ENCODE data around the gene CNNM4.

The CNNM4 gene

DNA sequence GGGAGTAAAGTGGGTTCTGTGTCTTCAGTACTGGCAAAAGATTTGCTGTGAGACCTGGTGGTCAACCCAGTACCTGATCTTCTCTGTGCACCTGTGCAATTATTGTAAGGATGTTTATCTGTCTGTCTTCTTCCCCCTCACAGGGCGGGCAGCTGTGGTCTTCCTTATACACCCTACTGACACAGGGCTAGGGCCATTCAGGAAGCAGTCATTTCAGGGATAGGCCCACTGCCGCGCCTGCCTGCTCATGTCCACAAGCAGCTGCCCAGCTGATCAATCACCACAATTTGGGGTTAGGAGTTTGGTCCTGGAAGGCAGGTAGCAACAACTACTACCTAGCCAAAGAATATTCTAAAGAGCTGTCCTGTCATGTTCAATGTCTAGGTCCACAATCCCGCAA is 1.2 kb upstream of the CNNM4 start:
- no peak for DNase-seq

DNA sequence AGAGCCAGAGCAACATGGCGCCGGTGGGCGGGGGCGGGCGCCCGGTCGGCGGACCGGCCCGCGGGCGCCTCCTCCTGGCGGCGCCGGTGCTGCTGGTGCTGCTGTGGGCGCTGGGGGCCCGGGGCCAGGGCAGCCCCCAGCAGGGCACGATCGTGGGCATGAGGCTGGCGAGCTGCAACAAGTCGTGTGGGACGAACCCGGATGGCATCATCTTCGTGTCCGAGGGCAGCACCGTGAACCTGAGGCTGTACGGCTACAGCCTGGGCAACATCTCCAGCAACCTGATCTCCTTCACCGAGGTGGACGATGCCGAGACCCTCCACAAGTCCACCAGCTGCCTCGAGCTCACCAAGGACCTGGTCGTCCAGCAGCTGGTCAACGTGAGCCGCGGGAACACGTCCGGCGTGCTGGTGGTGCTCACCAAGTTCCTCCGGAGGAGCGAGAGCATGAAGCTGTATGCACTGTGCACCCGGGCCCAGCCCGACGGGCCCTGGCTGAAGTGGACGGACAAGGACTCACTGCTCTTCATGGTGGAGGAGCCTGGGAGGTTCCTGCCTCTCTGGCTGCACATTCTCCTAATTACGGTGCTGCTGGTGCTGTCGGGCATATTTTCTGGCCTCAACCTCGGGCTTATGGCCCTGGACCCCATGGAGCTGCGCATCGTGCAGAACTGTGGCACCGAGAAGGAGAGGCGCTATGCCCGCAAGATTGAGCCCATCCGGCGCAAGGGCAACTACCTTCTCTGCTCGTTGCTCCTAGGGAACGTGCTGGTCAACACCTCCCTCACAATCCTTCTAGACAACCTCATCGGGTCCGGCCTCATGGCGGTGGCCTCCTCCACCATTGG is 507 bp downstream of the CNNM4 start:
- no peak for DNase-seq

DNA sequence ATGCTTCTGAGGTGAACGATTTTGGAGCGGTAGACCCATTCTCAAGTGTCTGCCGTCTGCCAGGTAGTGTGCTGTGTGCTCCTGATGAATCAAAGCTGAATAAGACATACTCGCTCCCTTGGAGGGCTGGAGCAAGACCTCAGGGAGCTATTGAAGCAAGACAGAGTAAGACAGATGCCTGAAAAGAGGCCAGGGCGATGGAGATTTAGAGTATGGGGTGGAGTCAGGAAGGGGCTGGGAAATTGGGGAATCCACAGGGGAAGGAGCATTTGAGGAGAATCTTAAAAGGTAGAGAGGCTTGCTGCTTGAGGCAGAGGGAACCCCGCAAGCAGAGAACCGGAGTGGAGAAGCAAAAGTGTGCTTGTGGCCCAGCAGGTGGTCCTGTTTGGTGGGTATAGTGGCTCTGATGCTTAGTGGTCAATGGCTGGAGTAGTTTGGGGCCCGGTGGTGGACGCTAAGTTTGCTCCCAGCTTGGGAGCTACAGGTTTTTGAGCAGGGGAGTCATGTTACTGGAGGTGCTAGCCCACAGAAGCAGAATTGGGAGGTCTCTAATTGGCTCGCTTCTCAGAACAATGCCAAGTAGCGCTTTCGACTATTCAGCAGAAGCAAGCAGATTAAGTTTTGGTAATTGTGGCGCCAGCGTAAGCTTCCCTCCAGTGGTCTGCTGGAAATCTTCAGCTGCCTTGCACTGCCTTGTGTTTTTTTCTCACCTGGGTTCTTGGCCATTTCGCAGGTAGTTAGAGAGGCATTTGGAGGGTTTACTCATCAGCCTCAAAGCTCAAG is 2.0 kb downstream of the CNNM4 start:
- no peak for DNase-seq

DNA sequence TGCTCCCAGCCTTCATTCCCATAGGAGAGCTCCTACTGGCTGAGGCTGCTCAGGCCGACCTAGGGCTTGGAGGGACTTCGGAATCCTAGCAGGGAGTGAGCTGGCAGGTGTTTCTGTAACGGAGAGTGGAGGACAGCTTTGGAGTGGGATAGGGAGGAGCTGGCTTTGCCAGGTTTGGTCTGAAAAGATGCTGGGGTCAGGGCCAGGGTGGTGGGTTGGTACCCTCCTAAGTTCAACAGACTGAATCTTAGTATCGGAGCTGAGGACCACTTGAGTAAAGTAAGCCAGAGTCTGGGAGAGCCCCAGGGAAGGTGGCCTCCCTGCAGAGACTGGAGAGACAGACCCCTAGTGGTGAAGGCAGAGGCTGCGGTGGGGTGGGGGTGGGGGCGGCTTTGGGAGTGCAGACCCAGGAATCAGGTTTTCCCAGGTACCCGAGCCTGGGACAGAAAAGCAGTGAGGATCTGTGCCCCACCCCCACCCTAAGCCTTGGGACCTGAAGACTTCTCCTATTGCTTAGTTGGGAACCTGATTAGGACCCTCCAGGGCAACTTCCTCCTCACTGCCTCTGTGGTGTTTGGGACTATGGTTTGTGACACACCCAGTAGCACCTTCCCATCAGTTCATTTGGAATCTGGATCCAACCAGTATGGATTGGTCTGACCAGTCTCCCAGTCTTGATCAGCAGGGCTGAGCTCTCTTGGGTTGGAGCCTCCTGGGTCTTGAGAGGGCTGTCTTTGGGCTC is 3.0 kb downstream of the CNNM4 start:
- no peak for DNase-seq

DNA sequence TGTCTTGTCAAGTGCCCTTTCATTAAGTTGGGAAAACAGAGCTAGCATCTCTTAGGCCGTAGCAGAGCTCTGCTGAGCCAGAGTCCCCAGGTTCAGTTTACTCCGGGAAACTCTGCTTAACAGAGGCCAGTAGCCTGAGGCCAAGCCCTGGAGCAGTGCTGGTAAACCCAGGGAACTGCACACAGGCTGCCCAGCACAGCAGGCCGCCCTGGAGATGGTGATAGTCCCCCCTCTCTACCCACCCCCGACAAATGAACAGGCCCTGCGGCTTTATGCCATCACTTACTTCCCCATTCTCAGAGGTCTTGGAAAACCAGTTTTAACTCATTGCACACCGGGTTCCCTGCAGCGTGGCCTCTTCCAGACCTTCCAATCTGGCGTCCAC is 3.5 kb downstream of the CNNM4 start:
- DNase-seq: no peak

DNA sequence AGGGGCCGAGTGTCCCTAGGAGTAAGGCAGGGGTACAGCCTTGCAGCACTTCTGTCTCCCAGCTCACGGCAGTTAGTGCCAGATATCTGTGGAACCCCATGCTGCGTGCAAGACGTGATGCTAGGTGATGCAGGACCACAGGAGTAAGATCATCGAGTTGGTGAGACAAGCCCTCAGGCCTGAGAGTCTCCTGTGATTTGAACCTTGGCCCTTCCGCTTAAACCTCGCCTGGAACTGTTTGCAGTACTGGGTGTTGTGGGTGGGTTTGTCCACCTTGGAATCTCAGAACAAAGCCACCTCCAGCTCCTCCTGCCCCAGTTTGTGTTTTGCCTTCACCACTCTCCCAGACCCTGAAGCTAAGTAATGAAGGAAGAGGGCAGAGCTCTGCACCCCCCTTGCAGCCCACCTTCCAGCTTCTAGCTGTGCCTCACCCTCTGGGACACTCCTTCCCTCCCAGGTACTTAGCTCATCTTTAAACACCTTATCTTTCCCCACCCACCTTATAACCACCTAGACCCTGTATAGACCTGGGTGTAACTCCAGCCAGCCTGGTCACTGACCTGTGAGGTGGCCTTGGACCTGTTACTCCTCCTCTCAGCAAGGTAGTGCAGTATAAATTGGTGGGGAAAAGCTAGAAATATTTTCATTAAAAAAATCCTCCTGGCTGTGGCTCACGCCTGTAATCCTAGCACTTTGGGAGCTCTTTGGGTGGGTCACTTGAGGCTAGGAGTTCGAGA is 6.6 kb downstream of the CNNM4 start:
- DNase-seq: no peak

DNA sequence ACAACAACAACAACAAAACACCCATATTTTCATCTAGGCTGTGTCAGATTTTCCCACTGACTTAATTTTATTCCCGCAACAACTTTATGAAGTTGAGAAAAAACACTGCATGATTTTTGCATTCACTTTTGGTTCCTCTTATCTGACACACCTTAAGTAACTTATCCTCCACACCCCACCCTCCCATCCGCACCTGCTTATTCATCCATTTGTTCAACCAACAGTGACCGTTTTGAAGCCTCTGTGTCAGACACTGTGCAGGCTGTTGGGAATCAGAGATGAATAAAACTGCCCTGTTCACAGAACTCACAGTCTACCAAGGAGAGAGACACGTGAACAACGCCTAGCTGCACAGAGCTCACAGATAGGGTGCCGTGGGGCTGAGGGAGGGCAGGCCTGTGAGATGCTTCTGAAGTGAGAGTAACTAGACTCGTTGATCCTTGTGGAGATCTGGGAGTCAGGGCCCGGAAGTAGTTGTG is 7.4 kb downstream of the CNNM4 start:
- no peak for DNase-seq

DNA sequence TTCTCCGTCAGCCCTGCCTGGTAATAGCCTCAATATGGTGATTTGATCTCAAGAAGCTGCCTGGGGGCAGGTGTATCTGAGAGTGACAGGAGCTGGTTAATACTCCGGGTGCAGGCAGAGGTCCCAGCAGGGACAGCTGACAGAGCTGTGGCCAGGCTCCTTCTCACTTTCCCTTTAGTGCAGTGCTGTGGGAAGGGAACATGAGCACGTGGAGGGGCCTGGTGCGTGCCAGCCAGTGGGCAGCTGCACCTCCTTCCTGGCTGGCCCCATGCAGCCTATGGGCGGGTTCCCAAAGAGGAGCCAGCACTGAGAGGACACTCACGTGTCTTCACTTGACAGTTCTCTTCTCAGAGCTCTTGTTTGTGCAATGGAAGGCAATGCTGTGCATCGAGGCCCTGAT is 9.1 kb downstream of the CNNM4 start:
- DNase-seq: no peak

DNA sequence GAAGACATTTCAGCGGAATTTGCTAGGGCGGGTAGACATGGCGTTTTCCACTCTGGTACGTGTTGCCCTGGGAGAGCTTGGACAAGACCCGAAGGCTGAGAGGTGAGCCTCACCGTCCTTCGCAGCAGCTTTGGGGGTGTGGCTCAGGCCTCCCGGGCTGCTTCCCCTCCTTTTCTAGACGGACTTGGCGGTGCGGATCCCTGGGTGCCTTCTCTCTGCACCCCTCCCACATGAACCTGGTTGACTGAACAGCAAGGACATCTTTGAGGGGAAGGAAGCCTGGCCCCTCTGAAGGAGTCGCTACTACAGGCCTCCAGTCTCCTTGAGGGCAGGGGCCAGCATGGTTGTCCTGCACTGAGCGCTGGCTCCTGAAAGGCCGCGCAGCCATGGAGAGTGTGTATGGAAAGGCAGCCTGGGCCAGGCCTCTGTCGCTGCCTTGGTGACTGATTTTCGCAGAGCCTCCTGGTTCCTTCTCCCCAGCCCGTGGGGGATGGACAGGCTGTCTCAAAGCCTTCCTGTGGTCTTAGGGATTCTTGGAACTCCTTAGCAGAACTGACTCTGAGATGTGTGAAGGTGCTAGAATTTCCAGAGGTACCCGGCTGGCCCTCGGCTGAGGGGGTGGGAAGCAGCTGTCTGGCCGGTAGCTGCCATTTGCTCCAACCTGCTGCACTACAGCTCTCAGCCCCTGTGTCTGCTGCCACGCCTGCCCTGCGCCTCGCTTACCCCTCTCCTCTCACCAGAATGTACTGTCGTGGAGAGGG is 9.9 kb downstream of the CNNM4 start:
- DNase-seq: no peak

DNA sequence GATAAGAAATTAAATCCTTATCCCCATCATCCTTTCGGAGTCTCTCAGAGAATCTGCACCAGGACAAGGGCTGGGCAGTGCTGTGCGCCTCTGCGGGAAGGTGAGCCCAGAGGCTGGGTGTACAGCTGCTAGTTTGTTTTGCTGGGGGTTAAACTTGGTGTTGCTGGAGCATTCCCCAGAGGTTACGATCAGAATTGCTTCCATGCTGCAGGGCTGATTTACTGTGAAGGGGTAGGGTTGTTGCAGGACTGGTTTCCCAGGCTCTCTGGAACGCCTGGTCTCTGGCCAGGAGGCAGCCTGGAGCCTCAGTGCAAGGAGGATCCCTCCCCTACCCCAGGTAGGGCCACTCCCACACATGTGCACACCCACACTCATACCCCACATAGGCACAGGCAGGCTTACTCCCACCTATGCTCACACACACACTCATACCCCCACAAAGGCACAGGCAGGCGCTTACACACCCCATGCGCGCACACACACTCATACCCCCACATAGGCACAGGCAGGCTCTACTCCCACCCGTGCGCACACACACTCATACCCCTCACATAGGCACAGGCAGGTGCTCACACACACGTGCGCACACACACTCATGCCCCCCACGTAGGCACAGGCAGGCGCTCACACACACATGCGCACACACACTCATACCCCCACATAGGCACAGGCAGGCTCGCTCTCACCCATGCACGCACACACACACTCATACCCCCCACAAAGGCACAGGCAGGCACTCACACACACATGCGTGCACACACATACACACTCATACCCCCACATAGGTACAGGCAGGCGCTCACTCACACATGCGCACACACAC is 11.3 kb downstream of the CNNM4 start:
- no peak for DNase-seq

DNA sequence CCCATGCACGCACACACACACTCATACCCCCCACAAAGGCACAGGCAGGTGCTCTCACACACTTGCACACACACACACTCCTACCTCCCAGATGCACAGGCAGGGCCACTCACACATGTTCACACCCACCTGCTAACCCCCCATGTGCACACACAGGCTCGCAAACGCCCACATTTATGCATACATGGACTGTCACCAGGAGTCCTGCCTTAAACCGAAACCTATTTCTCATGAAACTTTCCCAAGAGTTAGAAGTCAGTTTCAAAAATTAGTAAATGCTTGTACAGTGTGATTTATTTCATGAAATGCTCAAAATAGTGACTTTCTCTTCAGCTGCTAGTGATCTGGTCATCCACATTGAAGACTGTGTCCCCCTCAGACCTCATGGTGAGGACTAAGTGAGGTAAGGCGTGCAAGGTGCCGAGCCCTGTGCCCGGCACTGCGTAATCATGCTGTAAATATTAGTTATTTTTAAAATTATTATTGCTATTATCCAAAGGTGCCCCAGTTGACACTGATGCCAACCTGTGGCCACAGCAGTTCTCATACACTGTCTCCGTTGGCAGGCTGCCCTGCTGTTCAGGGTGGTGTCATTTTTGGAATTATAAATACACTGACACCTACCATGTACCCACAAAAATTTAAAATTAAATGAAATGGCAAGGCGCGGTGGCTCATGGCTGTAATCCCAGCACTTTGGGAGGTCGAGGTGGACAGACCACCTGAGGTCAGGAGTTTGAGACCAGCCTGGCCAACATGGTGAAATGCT is 12.4 kb downstream of the CNNM4 start:
- DNase-seq: no peak

DNA sequence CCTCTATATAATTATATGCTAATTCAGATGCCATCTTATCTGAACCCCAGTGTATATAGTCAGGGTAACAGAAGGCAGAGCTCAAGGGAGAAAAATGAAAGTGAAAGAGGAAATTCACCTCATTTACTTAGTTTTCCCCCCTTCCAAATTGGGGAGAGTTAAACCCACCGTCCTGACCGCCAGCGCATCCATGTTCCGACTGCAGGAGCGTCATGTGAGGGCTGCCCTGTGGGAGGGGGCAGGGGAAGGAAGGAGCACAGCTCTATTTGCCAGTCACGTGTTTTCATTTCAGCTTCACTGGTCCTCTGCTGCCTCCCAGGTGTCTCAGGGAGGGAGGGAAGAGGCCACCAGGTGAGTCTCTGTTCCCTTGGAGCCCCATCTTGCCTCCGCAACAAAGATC is 13.2 kb downstream of the CNNM4 start:
- no peak for DNase-seq

DNA sequence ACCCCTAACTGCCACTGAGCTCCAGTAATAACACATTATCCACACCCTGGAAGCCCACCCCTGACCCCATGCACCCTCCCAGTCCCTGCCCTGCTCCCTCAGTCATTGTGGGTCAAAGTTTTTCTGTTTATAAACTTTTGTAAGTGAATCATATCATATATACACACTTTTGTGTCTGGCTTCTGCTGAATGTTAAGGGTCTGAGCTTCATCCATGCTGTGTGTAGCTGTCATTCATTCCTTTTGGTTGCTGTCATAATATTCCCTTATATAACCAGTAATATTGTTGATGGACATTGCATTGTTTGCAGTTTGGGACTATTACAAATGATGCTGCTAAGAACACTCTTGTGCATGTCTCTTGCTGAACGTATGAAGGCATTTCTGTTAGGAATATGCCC is 14.5 kb downstream of the CNNM4 start:
- no peak for DNase-seq

DNA sequence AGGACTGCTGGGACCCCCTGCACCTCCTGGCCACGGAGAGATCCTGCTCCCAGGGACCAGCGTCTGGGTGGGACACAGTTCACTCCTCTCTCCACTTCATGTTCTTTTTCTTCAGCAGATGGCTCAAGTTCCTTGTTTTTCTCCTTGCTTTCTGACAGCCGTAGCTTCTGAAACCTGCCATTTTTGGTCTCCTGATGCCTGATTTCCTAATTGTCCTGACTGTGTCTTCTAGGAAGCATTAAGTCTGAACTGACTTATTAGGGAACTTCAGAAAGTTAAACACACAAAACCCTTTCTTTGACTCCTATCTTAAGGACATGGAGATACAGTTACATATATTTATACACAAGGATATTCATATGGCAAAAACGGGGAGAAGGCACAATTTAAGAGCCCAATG is 22.7 kb downstream of the CNNM4 start:
- DNase-seq: no peak

DNA sequence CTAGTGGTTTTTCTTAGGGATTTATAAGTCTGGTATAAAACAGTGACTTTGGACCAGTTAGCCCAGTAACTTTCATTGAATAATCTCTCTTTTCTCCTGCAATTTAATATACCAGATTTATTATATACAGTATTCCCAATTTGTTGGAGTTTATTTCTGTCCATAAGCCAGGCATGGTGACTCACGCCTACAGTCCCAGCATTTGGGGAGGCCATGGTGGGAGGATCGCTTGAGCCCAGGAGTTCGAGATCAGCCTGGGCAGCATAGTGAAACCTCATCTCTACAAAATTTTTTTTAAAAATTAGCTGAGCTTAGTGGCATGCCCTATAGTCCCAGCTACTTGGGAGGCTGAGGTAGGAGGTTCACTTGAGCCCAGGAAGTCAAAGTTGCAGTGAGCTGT is 26.7 kb downstream of the CNNM4 start:
- no peak for DNase-seq

DNA sequence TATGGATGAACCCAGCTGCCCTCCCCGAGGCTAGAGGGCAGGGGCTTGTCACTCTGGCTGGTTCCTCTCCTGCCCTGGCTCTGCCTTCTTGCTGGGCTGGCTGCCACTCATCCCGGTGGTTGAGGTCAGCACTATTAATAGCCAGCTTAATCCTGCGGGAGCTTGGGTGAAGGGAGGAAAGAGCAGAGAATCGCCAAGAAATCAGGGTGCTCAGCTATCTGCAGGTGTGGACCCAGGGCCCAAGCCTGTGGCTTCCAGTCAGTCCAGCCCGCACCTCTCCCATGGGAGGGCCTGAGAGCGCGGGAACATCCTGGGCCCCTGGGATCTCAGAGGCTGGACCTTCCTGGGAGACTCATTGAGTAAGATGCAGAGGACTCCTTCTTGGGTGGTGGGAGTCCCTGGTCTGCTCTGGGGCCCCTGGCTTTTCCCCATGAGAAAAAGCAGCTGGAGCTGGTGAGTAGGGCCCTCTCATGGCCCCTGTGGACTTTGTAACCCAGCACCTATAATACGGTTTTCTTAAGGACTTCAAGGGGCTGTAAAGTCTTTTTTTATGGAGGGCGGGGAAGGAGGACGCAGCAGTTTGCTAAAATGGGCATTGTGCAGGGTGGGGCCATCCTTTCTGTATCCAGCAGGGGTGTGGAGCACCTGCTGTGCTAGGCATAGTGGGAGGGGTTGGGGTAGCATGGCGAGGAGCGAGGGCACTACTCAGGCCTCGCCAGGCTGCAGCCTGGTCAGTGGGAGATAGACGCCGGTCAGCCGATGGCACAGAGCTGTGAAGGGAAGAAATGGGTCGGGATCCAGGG is 27.9 kb downstream of the CNNM4 start:
- DNase-seq: no peak

DNA sequence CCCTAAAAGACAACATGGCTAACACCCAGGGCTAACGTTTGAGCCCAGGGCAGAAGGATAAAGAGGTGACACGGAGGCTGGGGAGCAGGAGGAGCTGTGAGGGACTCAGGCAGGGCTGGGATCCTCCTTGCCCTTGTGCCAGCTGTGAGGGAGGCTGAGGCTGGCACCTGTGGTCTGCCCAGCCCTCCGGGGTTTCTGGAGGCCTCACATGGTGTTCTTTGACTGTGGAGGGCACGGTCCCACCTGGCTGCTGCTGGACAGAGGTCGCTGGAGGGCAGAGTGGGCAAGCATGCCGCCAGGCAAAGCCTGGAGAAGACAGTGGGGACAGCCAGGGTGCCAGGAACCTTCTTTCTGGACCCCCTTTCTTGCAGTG is 28.5 kb downstream of the CNNM4 start:
- DNase-seq: no peak

DNA sequence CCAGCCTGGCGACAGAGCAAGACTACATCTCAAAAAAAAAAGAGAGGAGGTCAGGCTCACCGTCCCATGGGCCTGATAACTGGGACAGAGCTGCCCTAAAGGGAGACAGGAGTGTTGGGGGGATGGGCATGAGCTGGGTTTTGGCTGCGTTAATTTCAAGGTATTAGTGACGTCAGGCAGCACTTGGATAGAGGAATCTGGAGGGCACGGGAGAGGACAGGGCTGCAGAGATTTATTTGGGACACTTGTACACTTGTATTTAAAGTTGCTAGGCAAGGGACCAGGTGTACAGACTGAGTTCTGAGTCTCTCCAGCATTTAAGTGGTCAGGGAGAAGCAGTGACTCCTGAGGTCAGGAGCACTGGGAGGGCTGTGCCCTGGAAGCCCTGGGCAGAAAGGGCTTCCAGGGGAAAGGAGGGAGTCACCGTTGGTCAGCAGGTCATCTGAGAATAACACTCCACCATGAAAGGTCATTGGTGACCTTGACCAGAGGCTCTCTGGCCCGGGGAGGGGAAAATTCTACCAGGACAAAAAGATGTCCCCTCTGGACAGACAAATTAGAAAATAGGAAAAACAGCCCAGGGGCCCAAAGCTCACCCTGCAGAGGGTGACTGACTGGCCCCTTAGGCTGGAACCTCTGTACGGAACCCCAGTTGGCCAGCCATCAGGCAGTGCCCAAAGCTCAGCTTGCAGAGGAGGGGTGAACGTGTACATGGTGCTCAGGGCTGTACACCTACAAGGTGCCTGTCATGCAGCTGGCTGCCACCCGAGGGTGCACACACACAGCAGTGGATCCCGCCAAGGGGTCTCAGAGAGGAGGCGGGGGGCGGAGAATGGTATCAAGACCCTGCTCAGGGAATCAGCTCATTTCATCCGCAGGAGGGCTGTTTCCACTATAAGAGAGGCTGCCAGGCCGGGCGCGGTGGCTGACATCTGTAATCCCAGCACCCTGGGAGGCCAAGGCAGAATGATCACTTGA is 32.4 kb downstream of the CNNM4 start:
- DNase-seq: no peak

Data from cortex of kidney (tissue), 1 donor.